SU-DHL-6 (cell line): Measurements from ENCODE around the gene MT3.

ENCODE experiments used
- H2AFZ ChIP-seq: fragments of 200-600 bp; sonication (generic); 2 replicates; pipeline ENCODE4 v1.6.1; 2014; ENCODE audit warnings: low read depth, mild to moderate bottlenecking, moderate library complexity, mixed read lengths, antibody characterized with exemption, low read length; ENCODE audit not compliant: severe bottlenecking
- H3F3A ChIP-seq: fragments of 200-600 bp; shearing (Covaris generic); 2 replicates; pipeline ENCODE4 v1.6.0; 2016; ENCODE audit warnings: antibody characterized with exemption, mild to moderate bottlenecking; ENCODE audit not compliant: insufficient read depth
- H3K27ac ChIP-seq: fragments of 200-600 bp; sonication (generic); 2 replicates; pipeline ENCODE4 v1.5.1; 2016; ENCODE audit warnings: low read depth, mild to moderate bottlenecking, low read length, moderate library complexity, mixed read lengths
- H3K27me3 ChIP-seq: fragments of 200-600 bp; sonication (generic), shearing (Covaris generic); 2 replicates; pipeline ENCODE4 v1.6.0; 2014; ENCODE audit warnings: mild to moderate bottlenecking, low read length
- H3K36me3 ChIP-seq: fragments of 200-600 bp; sonication (generic); 2 replicates; pipeline ENCODE4 v1.6.1; 2014; ENCODE audit warnings: mild to moderate bottlenecking, low read length, mixed read lengths
- H3K4me2 ChIP-seq: fragments of 300-600, 200-600 bp; shearing (Covaris generic), sonication (generic); 2 replicates; pipeline ENCODE4 v1.6.0; 2014; ENCODE audit warnings: low read length, low read depth, mild to moderate bottlenecking; ENCODE audit not compliant: poor library complexity, severe bottlenecking
- H3K4me3 ChIP-seq: fragments of 200-600 bp; sonication (generic); 2 replicates; pipeline ENCODE4 v1.5.1; 2014; ENCODE audit warnings: antibody characterized with exemption, low read length, mild to moderate bottlenecking, mixed read lengths; ENCODE audit not compliant: insufficient read depth, poor library complexity, severe bottlenecking
- H3K79me2 ChIP-seq: fragments of 200-600 bp; sonication (generic); 2 replicates; pipeline ENCODE4 v1.6.1; 2014; ENCODE audit warnings: mild to moderate bottlenecking, low read length, moderate library complexity; ENCODE audit not compliant: insufficient read depth
- H3K9ac ChIP-seq: fragments of 200-600 bp; sonication (generic); 2 replicates; pipeline ENCODE4 v1.7.0; 2014; ENCODE audit warnings: mild to moderate bottlenecking, low read length
- H3K9me2 ChIP-seq: fragments of 200-600 bp; sonication (generic); replicated peaks from 2 replicates; pipeline ENCODE4 v1.6.1; 2014; ENCODE audit warnings: low read length; ENCODE audit not compliant: insufficient read depth
- H3K9me3 ChIP-seq: fragments of 200-600 bp; sonication (generic); 2 replicates; pipeline ENCODE4 v1.6.1; 2014; ENCODE audit warnings: low read length, mixed read lengths; ENCODE audit not compliant: insufficient read depth
- H4K20me1 ChIP-seq: fragments of 200-600 bp; sonication (generic); 2 replicates; pipeline ENCODE4 v1.6.1; 2014; ENCODE audit warnings: low read depth, mild to moderate bottlenecking, antibody characterized with exemption, low read length, moderate library complexity, mixed read lengths
- CTCF ChIP-seq: fragments of 200-600 bp; sonication (generic); IDR thresholded peaks from one replicate; pipeline ENCODE4 v1.5.1; 2017; ENCODE audit warnings: antibody characterized with exemption, mild to moderate bottlenecking, low read length, moderate library complexity; ENCODE audit not compliant: insufficient read depth, poor library complexity, severe bottlenecking
- EZH2phosphoT487 ChIP-seq: fragments of 200-600 bp; sonication (generic), shearing (Covaris generic); conservative IDR thresholded peaks from 2 replicates; pipeline ENCODE4 v1.6.1; 2018; ENCODE audit warnings: mild to moderate bottlenecking, antibody characterized with exemption, low read length, moderate library complexity, mixed read lengths

MT3 gene

DNA sequence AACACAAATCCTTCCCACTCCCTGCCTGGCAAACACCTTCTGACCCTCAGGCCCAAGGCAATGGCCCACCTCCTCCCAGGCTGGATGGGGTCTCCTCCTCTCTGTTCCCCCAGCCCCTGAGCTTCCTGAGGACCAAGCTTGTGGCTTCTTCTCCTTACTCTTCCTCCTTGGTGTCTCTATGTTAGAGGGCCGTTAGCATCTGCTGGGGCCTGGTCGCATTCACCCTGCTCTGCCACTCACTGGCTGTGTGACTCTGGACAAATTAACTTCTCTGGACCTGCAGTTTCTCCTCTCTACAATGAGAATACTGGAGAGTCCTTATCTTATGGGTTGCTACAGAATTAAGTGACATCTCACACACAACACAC, 18.3 kb downstream of the MT3 start:
- H3K9me2 ChIP-seq = no peaks in the 10 kb centered on the region
- H3K27me3 ChIP-seq = no peaks in the 10 kb centered on the region

DNA sequence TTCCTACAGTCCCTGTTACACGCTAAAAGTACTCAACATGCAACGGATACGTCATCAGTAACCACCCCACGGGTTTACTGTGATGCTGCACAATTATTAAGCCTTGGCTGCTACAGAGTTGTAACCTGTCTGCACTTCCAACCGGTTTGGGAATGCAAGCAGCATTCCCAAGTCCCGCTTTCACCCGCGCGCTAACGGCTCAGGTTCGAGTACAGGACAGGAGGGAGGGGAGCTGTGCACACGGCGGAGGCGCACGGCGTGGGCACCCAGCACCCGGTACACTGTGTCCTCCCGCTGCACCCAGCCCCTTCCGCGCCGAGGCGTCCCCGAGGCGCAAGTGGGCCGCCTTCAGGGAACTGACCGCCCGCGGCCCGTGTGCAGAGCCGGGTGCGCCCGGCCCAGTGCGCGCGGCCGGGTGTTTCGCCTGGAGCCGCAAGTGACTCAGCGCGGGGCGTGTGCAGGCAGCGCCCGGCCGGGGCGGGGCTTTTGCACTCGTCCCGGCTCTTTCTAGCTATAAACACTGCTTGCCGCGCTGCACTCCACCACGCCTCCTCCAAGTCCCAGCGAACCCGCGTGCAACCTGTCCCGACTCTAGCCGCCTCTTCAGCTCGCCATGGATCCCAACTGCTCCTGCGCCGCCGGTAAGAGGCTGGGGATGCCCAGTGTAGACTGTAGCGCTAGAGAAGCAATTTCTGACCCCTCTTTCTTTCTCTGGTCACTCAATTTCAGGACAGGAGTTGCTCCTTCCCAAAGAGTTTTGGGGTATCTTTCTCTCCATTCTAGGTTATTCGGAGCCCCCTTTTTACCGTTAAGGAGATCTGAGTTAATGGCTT, 18.9 kb downstream of the MT3 start, which contains the start of gene MT2A:
Gene MT2A (plus strand): TSS at position 542 of the 833 bp plus-strand sequence. CDS start 72 bp downstream, at position 614.
- Histone ChIP-seq H4K20me1 (no peaks in the 10 kb centered on the region), H3K4me2 (peak within 1 kb of the TSS; percentile 75), H3K79me2 (no peaks in the 10 kb centered on the region), H3K9me2 (no peaks in the 10 kb centered on the region), H3K9me3 (no peaks in the 10 kb centered on the region), H3K4me3 (peak within 1 kb of the TSS; percentile 45), H3F3A (no peaks in the 10 kb centered on the region), H2AFZ (peak within 1 kb of the TSS; percentile 55), H3K9ac (peak within 1 kb of the TSS; percentile 45), H3K27me3 (no peaks in the 10 kb centered on the region), H3K36me3 (no peaks in the 10 kb centered on the region), H3K27ac (no peak within 1 kb of the TSS)
- TF ChIP-seq CTCF (no peak), EZH2phosphoT487 (no peak)

More for the DNA sequence above, 18.3 kb downstream of the MT3 start:
- no peak overlapping the region for H3K4me3 ChIP-seq
- no peaks in the 10 kb centered on the region for H3K9me3 ChIP-seq
- H3K27ac ChIP-seq = no peak overlapping the region
- TF ChIP-seq EZH2phosphoT487 (no peak), CTCF (no peak)
- H3K9ac ChIP-seq = no peak overlapping the region
- H4K20me1 ChIP-seq = no peaks in the 10 kb centered on the region
- no peaks in the 10 kb centered on the region for H3F3A ChIP-seq
- H3K79me2 ChIP-seq = no peaks in the 10 kb centered on the region
- no peaks in the 10 kb centered on the region for H3K36me3 ChIP-seq
- no peak overlapping the region for H2AFZ ChIP-seq
- H3K4me2 ChIP-seq = peak overlapping the region; percentile 75

GRCh38 chr16:56608876-56609462, 19.6 kb downstream of the MT3 start:
- Histone ChIP-seq H3K79me2 (no peaks in the 10 kb centered on the region), H3K4me3 (peak overlapping the region; percentile 45), H3K9me2 (no peaks in the 10 kb centered on the region), H3K9me3 (no peaks in the 10 kb centered on the region), H3K9ac (peak overlapping the region; percentile 45), H4K20me1 (no peaks in the 10 kb centered on the region), H3K27me3 (no peaks in the 10 kb centered on the region), H3K4me2 (peak overlapping the region; percentile 75), H3K36me3 (no peaks in the 10 kb centered on the region), H3F3A (no peaks in the 10 kb centered on the region), H3K27ac (no peak overlapping the region), H2AFZ (peak overlapping the region; percentile 55)
- TF ChIP-seq CTCF = no peak
- TF ChIP-seq EZH2phosphoT487 = no peak
